ENCODE results near the gene SCUBE2.

Gene SCUBE2

GRCh38 chr11:9076046-9076445, 15.4 kb downstream of the SCUBE2 start:
- no peak for DNase-seq (ENCODE audit: extremely low read depth in 1 of 2, low read depth in 1 of 2)

GRCh38 chr11:9075556-9075955, 15.8 kb downstream of the SCUBE2 start:
- no peak for DNase-seq (ENCODE audit: extremely low read depth in 1 of 2, low read depth in 1 of 2)

DNA sequence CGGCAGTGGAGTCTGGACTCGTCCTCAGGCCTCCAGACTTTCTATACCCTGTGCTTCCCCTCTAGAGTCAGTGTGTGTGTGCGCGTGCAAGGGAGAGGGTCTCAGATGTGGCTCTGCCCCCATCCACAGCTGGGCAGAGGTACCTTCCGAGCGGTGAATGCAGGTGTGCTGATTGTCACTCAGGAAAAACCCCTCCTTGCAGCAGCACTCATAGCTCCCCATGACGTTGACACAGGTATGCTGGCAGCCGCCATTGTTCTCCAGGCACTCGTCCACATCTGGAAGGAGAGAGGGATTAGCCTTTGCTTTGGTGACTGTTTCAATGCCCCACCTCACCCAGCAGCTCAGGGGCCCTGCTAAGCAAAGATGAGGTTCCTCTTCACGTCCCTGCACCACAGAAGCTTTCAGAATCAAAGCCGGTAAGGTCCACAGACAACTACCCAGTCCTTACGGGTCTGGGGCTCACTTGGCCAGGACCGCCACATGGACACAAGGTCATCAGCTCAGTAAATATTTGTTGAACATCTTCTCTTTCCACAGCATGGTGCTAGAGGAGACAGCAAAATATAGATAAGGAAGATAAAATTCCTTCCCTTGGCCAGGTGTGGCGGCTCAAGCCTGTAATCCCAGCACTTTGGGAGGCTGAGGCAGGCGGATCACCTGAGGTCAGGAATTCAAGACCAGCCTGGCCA, 16.9 kb downstream of the SCUBE2 start:
- DNase-seq (ENCODE audit: extremely low read depth in 1 of 2, low read depth in 1 of 2) = no peak

GRCh38 chr11:9073466-9074225, 17.8 kb downstream of the SCUBE2 start:
- DNase-seq (ENCODE audit: extremely low read depth in 1 of 2, low read depth in 1 of 2) = no peak

- no peak for DNase-seq (ENCODE audit: extremely low read depth in 1 of 2, low read depth in 1 of 2)
These were observed 18.7 kb downstream of the SCUBE2 start for GRCh38 chr11:9072626-9073176.

- no peak for DNase-seq (ENCODE audit: extremely low read depth in 1 of 2, low read depth in 1 of 2)
These were observed 19.7 kb downstream of the SCUBE2 start for GRCh38 chr11:9071692-9072091.

- DNase-seq (ENCODE audit: extremely low read depth in 1 of 2, low read depth in 1 of 2) = no peak
These were observed 20.5 kb downstream of the SCUBE2 start for GRCh38 chr11:9070749-9071491.

GRCh38 chr11:9069862-9070470, 21.4 kb downstream of the SCUBE2 start:
- DNase-seq (ENCODE audit: extremely low read depth in 1 of 2, low read depth in 1 of 2) = no peak

GRCh38 chr11:9069256-9069655, 22.1 kb downstream of the SCUBE2 start:
- no peak for DNase-seq (ENCODE audit: extremely low read depth in 1 of 2, low read depth in 1 of 2)

GRCh38 chr11:9066433-9066925, 24.9 kb downstream of the SCUBE2 start:
- DNase-seq (ENCODE audit: extremely low read depth in 1 of 2, low read depth in 1 of 2) = no peak

DNA sequence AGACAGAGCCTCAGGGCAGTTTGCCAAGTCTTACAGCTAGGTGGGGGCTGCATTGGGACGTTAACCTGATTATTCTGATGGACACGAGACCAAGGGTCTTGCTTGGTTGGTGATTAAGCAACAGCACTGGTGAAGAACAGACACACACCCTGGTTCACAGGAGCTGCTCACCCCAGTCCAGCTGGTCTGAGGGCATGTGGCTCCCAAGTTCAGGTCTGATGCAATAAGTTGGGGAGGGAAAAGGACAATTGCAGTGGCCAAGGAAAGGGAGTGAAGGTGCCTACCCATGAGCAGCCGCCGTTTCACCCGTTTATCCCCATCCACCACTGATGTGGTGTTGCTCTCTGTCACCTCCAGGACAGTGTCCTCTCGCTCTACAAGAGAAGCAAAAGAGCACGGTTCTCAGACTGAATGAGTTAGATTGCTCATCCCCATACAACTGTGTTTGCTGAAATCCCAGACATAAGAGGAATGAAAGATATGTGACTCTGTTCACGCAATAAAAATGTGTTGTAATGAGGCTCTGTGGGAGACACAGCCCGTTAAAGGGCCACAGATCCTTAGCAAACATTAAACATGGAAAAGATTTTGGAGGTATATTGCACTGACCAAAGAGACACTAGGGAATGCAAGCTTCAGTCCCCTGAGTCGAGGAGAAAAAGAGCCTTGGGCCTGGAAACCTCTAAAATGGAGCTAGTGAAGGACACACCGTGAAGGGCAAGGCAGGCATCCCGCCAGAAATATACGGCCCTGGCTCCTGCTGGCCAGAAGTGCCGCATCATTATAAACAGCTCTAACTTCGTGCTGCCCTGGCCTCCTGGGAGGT, 25.6 kb downstream of the SCUBE2 start:
- DNase-seq (ENCODE audit: extremely low read depth in 1 of 2, low read depth in 1 of 2) = no peak

DNA sequence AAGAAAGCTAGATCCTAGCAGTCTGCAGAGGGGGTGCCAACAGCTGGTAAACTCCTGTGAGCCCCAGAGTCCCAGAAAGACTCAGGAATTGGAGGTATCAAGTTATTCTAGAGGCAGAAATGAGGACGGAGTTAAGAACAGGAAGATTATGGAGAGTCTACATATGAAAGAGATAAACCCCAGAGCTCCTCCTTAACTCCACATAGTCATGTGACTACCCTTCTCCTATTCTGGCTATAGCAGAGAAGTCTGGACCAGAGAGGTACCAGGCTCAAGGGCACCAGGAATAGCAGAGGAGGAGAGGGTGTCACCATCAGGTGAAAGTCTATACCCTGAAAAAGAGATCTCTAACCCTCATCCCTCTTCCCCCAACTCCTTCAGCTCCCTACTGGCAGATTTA, 29.6 kb downstream of the SCUBE2 start:
- DNase-seq (ENCODE audit: extremely low read depth in 1 of 2, low read depth in 1 of 2) = no peak

- no peak for DNase-seq (ENCODE audit: extremely low read depth in 1 of 2, low read depth in 1 of 2)
These were observed 30.7 kb downstream of the SCUBE2 start for GRCh38 chr11:9060700-9061111.

DNA sequence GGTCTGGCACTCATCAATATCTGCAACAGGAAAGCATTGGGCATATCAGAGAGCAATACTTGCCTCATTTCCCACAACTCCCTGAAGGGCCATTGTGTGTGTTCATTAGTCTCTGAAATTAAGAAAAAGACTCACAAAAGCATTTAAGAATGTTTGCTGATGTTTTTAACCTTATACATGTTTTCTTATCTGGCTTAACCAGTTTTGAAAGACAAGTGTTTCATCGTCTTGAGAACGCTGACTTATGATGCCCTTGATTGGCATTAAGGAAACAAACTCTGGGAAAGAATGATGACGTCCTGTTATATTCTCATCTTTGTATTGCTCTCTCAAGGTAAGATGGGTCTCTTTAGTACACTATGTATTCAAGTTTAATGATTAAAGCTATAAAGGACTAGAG, 32.0 kb downstream of the SCUBE2 start:
- no peak for DNase-seq (ENCODE audit: extremely low read depth in 1 of 2, low read depth in 1 of 2)

- DNase-seq (ENCODE audit: extremely low read depth in 1 of 2, low read depth in 1 of 2) = no peak
These were observed 33.5 kb downstream of the SCUBE2 start for GRCh38 chr11:9057888-9058287.

DNA sequence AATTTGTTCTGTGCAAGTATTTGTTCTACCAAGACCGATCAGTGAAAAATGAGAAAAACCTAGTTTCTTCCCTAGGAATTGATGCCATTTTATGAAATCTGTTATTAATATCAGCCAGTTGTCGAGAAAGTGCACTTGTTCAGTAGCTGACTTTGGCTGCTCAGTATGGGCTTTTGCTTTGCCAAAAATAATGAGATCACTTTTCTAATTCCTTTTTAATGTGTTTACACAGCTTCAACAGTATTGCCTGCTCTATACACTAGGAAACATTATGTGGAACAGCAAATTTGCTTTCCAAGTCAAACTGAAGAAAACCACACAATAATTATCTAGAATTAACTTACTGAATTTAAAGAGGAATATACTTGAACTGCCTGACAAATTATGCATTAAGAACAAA, 34.4 kb downstream of the SCUBE2 start:
- no peak for DNase-seq (ENCODE audit: extremely low read depth in 1 of 2, low read depth in 1 of 2)

- no peak for DNase-seq (ENCODE audit: extremely low read depth in 1 of 2, low read depth in 1 of 2)
These were observed 34.9 kb downstream of the SCUBE2 start for GRCh38 chr11:9056467-9056866.

DNA sequence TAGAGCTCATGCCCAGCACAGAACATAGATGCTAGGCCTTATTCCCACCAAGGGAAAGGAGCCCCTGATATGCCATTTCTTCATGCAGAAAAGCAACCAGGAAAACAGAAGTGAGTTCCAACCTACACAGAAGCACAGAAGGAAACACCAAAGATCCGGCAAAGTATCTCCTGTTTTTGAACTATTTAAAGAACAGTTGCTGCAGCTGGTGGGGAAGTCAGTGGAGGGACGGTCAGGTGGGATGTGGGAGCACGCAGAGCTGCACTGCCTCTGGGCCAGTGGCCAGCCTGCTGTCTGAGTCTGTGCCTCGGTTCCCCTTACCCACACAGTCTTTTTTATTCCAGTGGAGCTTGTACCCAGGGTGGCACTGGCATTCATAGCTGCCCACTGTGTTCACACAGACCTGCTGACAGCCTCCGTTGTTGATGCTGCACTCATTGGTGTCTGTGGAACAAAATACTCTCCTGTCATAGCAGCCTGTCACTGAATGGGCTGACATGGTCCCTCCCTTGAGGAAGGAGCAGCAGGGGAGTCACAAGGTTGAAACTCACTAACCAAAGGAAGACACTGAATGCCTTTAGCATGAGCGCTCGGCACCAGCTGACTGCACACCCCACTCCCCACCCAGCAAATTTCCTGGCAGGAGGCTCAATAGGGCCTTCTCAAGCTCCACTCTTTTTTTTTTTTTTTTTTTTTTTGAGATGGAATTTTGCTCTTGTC, 37.9 kb downstream of the SCUBE2 start:
- no peak for DNase-seq (ENCODE audit: extremely low read depth in 1 of 2, low read depth in 1 of 2)

DNA sequence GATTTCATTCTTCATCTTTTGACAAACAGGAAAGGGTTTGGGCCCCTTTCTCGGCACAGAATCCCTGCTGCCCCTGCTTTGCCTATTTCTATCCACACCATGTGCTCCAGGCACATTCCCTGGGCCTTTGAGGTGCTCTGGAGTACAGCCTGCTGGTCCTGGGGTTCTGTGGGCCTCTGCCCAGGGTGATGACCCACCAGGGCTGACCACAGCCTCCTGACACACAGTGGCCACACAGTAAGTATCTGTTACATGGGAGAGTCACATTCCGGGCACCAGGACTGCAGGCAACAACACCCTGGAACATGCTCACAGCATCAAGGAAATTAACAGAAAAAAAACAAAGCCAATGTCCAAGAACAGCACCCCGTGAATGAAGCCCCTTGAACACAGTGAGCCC, 39.1 kb downstream of the SCUBE2 start:
- no peak for DNase-seq (ENCODE audit: extremely low read depth in 1 of 2, low read depth in 1 of 2)
